ENCODE measurements around the gene RNF180.

DNA sequence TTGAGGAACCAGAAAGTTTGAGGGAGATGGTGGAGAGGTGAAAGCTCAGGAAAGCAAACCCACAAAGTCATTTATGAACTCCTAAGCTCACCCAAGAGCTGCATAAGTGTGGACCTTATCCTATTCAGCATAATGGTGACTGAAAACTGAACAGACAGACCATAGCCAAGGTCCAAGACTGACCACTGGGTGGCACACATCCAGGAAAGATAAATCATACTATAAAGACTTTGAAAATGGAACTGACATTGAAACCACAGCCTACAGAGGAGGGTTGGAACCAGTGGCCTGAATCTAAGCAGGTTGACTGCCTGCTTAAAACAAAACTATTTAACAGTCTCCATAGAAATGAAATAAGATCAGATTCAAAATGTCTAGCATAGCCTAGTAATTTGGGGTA, 219.1 kb downstream of the RNF180 start:
- TF ChIP-seq, protein P1, sequence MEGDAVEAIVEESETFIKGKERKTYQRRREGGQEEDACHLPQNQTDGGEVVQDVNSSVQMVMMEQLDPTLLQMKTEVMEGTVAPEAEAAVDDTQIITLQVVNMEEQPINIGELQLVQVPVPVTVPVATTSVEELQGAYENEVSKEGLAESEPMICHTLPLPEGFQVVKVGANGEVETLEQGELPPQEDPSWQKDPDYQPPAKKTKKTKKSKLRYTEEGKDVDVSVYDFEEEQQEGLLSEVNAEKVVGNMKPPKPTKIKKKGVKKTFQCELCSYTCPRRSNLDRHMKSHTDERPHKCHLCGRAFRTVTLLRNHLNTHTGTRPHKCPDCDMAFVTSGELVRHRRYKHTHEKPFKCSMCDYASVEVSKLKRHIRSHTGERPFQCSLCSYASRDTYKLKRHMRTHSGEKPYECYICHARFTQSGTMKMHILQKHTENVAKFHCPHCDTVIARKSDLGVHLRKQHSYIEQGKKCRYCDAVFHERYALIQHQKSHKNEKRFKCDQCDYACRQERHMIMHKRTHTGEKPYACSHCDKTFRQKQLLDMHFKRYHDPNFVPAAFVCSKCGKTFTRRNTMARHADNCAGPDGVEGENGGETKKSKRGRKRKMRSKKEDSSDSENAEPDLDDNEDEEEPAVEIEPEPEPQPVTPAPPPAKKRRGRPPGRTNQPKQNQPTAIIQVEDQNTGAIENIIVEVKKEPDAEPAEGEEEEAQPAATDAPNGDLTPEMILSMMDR (IDR thresholded peaks at IDR 0.05; ENCODE audit: low read depth, low read length), result no peak
- TF ChIP-seq EZH2phosphoT487 (IDR thresholded peaks at IDR 0.05; ENCODE audit: low read depth), result no peak
